Testis (tissue), 2 donors: ENCODE data around the gene USP51.

ENCODE experiments used
- POLR2A ChIP-seq: fragments of 450-650 bp; IDR thresholded peaks from one replicate; pipeline ENCODE4 v1.6.1; 2017; ENCODE audit warnings: antibody characterized with exemption, mild to moderate bottlenecking, moderate library complexity
- TF ChIP-seq, protein P1 (sequence below), 3 experiments: fragments of 450-650 bp in 2 of 3; fragments of 200-600 bp in 1 of 3; sonication (generic) in 1 of 3; IDR thresholded peaks; one replicate each; pipeline ENCODE4 v1.5.1; 2016 to 2019; ENCODE audit warnings: antibody characterized with exemption in 3 of 3, mild to moderate bottlenecking in 2 of 3, moderate library complexity in 1 of 3

DNA sequence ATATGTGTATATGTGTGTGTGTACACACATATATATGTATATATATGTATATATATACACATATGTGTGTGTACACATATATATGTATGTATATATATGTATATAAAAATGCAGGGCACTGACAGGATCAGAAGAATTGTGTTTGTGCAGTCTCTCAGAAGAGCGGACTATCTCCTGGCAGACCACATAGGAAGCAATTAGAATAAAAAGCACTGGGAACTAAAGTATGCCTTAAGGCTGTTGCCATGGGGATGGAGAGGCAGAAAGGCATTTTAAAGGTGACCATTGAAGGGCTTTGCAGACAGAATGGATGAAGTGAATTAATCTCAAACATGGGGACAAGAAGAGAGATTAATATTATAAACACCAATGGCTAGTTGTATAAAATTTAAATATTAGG lies 33.7 kb upstream of the USP51 start:
- TF ChIP-seq, protein P1, sequence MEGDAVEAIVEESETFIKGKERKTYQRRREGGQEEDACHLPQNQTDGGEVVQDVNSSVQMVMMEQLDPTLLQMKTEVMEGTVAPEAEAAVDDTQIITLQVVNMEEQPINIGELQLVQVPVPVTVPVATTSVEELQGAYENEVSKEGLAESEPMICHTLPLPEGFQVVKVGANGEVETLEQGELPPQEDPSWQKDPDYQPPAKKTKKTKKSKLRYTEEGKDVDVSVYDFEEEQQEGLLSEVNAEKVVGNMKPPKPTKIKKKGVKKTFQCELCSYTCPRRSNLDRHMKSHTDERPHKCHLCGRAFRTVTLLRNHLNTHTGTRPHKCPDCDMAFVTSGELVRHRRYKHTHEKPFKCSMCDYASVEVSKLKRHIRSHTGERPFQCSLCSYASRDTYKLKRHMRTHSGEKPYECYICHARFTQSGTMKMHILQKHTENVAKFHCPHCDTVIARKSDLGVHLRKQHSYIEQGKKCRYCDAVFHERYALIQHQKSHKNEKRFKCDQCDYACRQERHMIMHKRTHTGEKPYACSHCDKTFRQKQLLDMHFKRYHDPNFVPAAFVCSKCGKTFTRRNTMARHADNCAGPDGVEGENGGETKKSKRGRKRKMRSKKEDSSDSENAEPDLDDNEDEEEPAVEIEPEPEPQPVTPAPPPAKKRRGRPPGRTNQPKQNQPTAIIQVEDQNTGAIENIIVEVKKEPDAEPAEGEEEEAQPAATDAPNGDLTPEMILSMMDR (IDR thresholded peaks at IDR 0.05), result no peak
- no peak for TF ChIP-seq POLR2A
